SK-N-MC (cell line): ENCODE measurements around the gene SF1.
A peak's percentile ranks its signal among the peaks of the same experiment; 100 is the strongest.

Experiments
- EZH2 ChIP-seq: fragments of 200-600 bp; sonication (generic); IDR thresholded peaks from one replicate; pipeline ENCODE4 v1.6.1; 2017; ENCODE audit warnings: antibody characterized with exemption
- POLR2AphosphoS5 ChIP-seq: IDR thresholded peaks from 2 replicates; pipeline ENCODE4 v1.6.1; 2012; ENCODE audit warnings: mild to moderate bottlenecking, low read depth, low read length, borderline replicate concordance

- TF ChIP-seq EZH2, result no peak
- 0 out of 2 replicates have a peak, but pooled peaks have one; percentile 2 for TF ChIP-seq POLR2AphosphoS5
Measured at GRCh38 chr11:64776425-64776824, 1.9 kb downstream of the SF1 start.
